Stimulated activated CD4-positive, alpha-beta T cell treated with anti-CD3 and anti-CD28 coated beads, TNF-alpha, amount 100 ng/mL, for 4 hours (primary cell): ENCODE results near the gene OMP.
A peak's percentile ranks its signal among the peaks of the same experiment; 100 is the strongest.

Experiments used
- DNase-seq, 3 experiments: peaks; one replicate each; pipeline ENCODE4 v3.0.0-alpha.2; 2020; ENCODE audit warnings: low read depth in 3 of 3

The OMP gene

GRCh38 chr11:77069336-77069968 is 33.2 kb upstream of the OMP start:
- DNase-seq, result no peak

DNA sequence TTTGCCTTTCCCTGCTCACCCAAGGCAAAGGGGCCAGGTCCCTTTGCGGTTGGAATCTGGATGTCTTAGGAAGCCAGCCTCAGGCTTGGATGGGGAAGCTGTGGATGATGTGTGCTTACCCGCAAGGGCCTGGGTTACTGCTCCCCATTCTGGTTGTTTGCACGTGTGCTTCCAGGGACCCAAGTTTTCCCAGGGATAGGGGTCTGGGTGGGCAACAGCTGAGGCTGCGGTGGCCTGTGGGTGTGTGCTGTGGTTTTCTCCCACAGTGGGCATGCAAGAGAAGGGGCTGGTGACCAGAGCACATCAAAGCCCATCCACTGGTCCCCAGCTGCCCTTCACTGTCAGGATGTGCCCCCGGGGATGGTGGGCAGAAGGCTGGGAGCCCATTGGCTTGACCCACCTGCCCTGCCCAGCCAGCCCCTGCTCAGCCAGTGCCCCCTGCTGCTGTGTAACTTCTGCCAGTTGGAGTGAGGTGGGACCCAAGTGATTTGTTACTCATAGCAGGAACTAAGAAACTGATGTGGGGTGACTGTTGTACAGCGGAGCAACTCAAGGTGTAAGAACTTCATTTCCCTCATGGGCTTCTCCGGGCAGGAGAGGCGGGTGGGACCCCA is 32.6 kb upstream of the OMP start:
- DNase-seq, result no peak

- no peak for DNase-seq
Observed at GRCh38 chr11:77071077-77071476, 31.6 kb upstream of the OMP start.

- DNase-seq, result no peak
Observed at GRCh38 chr11:77071671-77072605, 30.7 kb upstream of the OMP start.

DNA sequence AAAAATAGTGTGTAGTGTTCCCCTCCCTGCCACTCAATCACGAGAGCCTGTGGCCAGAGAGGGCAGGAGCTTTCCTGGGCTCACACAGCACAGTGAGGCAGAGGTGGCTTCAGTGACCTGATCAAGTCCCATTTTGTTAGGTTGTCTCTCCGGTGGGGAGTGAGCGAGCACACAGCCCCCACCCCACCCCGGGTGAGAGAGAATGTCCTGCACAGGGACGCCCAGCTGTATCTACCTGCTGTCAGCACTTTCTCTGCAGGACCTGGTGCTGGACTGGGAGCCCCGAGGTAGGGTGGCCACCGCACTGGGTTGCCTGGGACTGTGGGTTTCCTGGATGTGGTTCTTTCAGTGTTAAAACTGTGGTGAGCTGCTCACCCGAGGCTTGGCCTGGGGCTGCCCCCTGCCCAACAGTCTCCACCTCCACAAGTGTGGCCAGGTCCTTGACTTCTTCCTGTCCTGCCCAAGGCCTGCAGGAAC is 29.8 kb upstream of the OMP start:
- DNase-seq, result no peak

DNA sequence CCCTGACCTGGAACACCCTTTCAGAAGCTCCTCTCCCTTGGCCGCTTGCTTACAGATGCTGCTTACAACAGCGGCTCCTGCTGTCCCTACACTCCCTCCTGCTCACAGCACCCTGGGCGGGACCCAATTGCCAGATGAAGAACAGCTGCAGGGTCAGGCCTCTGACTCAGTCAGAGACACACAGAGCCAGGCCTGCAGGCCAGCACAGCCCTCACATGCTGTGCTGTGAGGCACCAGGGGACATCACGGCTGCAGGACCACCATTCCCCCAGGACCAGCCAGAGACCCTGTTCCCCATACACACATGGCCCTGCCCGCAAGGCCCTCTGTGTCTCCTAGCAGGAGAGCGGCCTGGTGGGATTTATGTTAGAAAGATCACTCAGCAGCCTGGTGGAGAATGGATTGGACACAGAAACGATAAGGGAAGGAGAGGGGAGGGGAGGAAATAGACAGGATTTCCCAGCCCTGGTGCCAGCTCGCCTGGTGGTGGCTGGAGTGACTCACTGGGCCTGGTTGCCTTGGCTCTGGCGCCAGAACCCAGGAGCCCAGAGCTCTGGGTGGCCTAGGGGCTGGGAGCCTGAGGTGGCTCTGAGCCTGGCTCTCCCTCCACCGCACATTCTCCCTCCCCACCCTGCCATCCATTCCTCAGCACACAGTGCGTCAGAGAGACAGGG is 29.2 kb upstream of the OMP start:
- DNase-seq, result no peak

GRCh38 chr11:77074205-77074604 is 28.4 kb upstream of the OMP start:
- DNase-seq, result no peak

DNA sequence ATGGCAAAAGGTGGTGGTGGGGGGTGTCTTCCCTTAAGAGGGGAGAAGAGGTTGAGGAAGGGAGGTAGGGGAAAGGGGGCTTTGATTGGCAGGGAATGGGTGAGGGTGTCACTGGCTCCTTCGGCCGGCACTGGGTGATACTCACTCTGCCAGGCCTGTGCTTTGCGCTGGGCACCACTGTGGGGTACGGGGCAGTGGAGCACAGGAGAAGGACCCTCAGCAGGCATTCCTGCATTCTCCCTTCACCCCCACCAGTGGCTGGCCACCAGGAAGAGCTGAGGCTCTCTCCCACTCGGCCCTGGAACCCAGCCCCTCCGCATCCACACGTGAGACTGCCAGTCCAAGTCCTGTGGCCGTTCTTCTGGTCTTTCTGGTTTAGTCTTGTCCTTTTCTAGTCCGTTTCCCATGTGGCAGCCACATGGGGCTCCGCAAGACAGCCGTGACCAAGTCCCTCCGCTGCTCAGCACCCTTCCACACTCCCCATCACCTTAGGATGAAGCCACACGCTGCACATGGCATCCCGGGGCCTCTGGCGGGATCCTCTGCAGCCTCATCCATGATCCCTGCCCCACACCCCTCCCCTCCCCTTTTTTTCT is 27.9 kb upstream of the OMP start:
- no peak for DNase-seq

DNA sequence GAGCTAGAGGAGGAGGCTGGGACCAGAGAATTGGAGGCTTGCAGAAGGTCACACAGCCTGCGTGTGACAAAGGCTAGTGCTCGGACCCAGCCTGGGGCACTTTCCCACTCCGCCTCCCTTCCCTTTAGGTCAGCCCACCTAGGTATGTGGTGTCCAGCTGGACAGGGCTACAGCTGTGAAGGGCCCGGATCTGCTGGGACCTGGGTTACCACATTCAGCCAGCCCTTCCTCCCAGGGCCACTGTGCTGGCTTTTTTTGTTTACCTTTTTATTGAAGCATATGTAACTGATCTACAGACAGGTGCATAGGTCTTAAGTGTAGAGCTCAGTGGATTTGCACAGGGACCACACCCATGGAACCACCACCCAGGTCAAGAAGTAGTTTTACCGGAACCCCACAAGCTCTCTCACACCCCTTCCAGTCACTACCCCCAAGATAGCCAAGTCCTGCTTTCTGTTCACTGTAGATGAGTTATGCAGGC is 27.2 kb upstream of the OMP start:
- DNase-seq, result no peak

DNA sequence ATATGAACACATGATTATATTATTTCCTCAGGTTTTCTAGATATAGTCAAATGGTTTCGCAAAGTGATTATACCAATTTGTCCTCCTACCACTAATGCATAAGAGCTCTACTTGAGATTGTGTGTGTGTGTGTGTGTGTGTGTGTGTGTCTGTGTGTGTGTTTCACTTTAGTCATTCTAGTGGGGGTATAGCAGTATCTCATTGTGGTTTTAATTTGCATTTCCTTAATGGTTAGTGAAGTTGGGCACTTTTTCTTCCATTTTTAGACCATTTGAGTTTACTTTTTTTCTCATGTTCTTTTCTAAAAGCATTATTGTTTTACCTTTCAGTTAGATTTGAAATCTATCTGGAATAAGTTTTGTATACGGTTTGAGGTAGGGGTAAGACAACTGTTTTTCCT is 23.0 kb upstream of the OMP start:
- DNase-seq, result no peak

- no peak for DNase-seq
Observed at GRCh38 chr11:77080643-77081210, 21.9 kb upstream of the OMP start.

- no peak for DNase-seq
Observed at GRCh38 chr11:77081381-77081851, 21.2 kb upstream of the OMP start.

DNA sequence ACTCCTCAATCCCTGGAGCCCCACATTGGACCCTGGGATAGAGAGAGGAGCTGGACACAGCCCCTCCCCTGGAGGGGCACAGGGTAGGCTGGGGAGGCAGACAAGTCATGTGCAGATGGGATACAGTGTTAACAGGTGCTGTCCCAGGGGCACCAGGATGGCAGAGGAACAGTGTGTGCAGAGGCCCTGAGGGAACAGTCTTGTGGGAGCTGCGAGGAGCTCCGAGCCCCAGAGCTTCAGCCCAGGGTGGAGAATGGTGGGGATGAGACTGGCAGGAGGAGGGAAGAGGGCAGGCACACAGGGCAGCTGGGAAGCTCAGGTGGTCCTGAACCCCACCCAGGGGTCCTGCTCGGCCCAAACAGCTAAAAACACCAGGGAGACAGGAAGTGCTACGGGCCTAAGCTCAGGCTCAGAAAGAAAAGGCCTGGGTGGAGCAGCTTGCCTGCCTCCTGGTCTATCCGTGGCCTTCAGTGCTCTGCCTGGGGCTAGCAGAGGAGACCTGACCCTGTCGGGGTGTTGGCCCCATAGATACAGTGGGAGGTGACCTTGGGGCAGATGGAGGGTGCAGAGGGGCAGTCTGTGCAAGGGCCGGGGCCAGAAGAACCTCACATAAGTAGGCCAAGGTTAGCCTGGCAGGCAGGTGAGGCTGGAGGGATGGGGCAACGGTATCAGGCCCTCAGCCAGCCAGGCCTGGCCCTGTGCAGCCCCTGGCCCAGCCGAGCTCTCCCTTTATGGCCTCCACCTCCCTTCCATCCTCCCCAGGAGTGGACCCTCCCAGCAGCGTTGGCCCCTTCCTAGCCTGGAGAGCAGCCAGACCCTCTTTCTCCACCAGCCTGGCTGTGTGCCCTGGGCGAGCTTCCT is 20.4 kb upstream of the OMP start:
- DNase-seq, result peak in 1 of 3 experiments; percentile 7

- peak in 1 of 3 experiments; percentile 18 for DNase-seq
Observed at GRCh38 chr11:77082838-77083565, 19.6 kb upstream of the OMP start.

- DNase-seq, result no peak
Observed at GRCh38 chr11:77083566-77084245, 18.9 kb upstream of the OMP start.

GRCh38 chr11:77084581-77085191 is 18.0 kb upstream of the OMP start:
- no peak for DNase-seq

- DNase-seq, result no peak
Observed at GRCh38 chr11:77085652-77086051, 17.0 kb upstream of the OMP start.
